A549 (cell line): ENCODE measurements around the gene PRR15L. TPM values are rescaled to one million over a fixed set of nuclear protein-coding genes. Genes with fewer than 3 reads are reported as not detected.

Experiments used
- ATAC-seq, 2 experiments: fragments of 200-7000 bp in 1 of 2; fragments of >200 bp in 1 of 2; cut with Nextera tagmentation in 1 of 2; cut with Tn5 transposase in 1 of 2; 3 replicates each; pipeline versions ENCODE4 v1.8.0 to v1.9.1; 2018 to 2020; ENCODE audit warnings: mild to moderate bottlenecking in 1 of 2, moderate library complexity in 1 of 2
- CTCF ChIA-PET: fragments of 300-600 bp; sonication (Branson Sonifier 250); formaldehyde crosslinking; extraction: SDS; loops from one replicate; lab custom pipeline; 2021; ENCODE audit warnings: antibody characterized with exemption, inconsistent platforms; lab: Yijun Ruan, JAX
- POLR2A ChIA-PET: fragments of 350-600 bp; formaldehyde crosslinking; extraction: SDS; loops from one replicate; lab custom pipeline; 2021; ENCODE audit warnings: antibody characterized with exemption, inconsistent platforms; lab: Yijun Ruan, JAX
- DNase-seq, 2 experiments: peaks; one replicate each; pipeline versions ENCODE4 v3.0.0 to v3.0.0-alpha.2; 2011 to 2016; ENCODE audit warnings: low read depth in 1 of 2, low spot score in 1 of 2
- FAIRE-seq: peaks from 2 replicates; lab custom pipeline; 2011; peaks lifted over from hg19 to GRCh38; lab: Jason Lieb, UNC
- H3K27ac ChIP-seq, 2 experiments: fragments of >200 bp; sonication (Bioruptor Twin); formaldehyde crosslinking; 3 replicates each; pipeline ENCODE4 v1.5.1; 2016 to 2017
- H3K4me1 ChIP-seq: fragments of >200 bp; sonication (Bioruptor Twin); formaldehyde crosslinking; 3 replicates; pipeline ENCODE4 v1.6.1; 2016
- H3K4me2 ChIP-seq: fragments of >200 bp; sonication (Bioruptor Twin); formaldehyde crosslinking; 3 replicates; pipeline ENCODE4 v1.6.1; 2016
- H3K4me3 ChIP-seq: fragments of >200 bp; sonication (Bioruptor Twin); formaldehyde crosslinking; 3 replicates; pipeline ENCODE4 v1.5.1; 2016
- H3K9me3 ChIP-seq: fragments of >200 bp; sonication (Bioruptor Twin); formaldehyde crosslinking; 3 replicates; pipeline ENCODE4 v1.6.1; 2016
- CBX2 ChIP-seq: fragments of 200-600 bp; sonication (generic); IDR thresholded peaks from 2 replicates; pipeline ENCODE4 v1.6.1; 2016; ENCODE audit warnings: low read depth, mild to moderate bottlenecking, borderline replicate concordance
- CHD2 ChIP-seq: fragments of 150-350 bp; IDR thresholded peaks from 2 replicates; pipeline ENCODE4 v1.6.1; 2014; ENCODE audit warnings: low read length; ENCODE audit not compliant: partially characterized antibody
- EHF ChIP-seq: fragments of 250-450 bp; sonication (Bioruptor Pico); IDR thresholded peaks from 2 replicates; pipeline ENCODE4 v1.5.0; 2020; ENCODE audit warnings: mild to moderate bottlenecking
- ELK1 ChIP-seq: fragments of 150-350 bp; IDR thresholded peaks from 2 replicates; pipeline ENCODE4 v1.6.1; 2014; ENCODE audit warnings: low read depth, mild to moderate bottlenecking, low read length
- ESRRA ChIP-seq: fragments of 150-350 bp; IDR thresholded peaks from 2 replicates; pipeline ENCODE4 v1.6.1; 2014; ENCODE audit warnings: mild to moderate bottlenecking, low read length, borderline replicate concordance
- FOXS1 ChIP-seq: fragments of 250-450 bp; sonication (Bioruptor Pico); IDR thresholded peaks from 2 replicates; pipeline ENCODE4 v1.5.0; 2020; ENCODE audit warnings: mild to moderate bottlenecking, moderate library complexity
- GATA3 ChIP-seq: IDR thresholded peaks from 2 replicates; pipeline ENCODE4 v1.6.1; 2012; ENCODE audit warnings: borderline replicate concordance
- HMGXB4 ChIP-seq: fragments of 250-450 bp; sonication (Bioruptor Pico); IDR thresholded peaks from 2 replicates; pipeline ENCODE4 v1.5.0; 2021; ENCODE audit warnings: mild to moderate bottlenecking, moderate library complexity, borderline replicate concordance
- JUNB ChIP-seq: fragments of >200 bp; sonication (Bioruptor Twin); formaldehyde crosslinking; IDR thresholded peaks from 2 replicates; pipeline ENCODE4 v1.6.1; 2016
- MAZ ChIP-seq: fragments of 150-350 bp; IDR thresholded peaks from 2 replicates; pipeline ENCODE4 v1.6.1; 2014; ENCODE audit warnings: antibody characterized with exemption, low read depth, low read length, borderline replicate concordance
- MYC ChIP-seq: IDR thresholded peaks from 2 replicates; pipeline ENCODE4 v1.6.1; 2012; ENCODE audit warnings: mild to moderate bottlenecking, inconsistent platforms, low read length, improper control_type of control experiment, borderline replicate concordance
- PBX3 ChIP-seq: IDR thresholded peaks from 2 replicates; pipeline ENCODE4 v1.6.1; 2012
- PHF8 ChIP-seq: fragments of 200-600 bp; sonication (generic); IDR thresholded peaks from 2 replicates; pipeline ENCODE4 v1.6.1; 2016; ENCODE audit warnings: low read depth, mild to moderate bottlenecking, antibody characterized with exemption, moderate library complexity, borderline replicate concordance
- POLR2A ChIP-seq: IDR thresholded peaks from 2 replicates; pipeline ENCODE4 v1.6.1; 2012; ENCODE audit warnings: mild to moderate bottlenecking, low read length
- RAD21 ChIP-seq, 2 experiments: fragments of >200 bp in 1 of 2; sonication (Bioruptor Twin) in 1 of 2; formaldehyde crosslinking in 1 of 2; IDR thresholded peaks in 1 of 2; conservative IDR thresholded peaks in 1 of 2; 2 replicates in 1 of 2; 3 replicates in 1 of 2; pipeline ENCODE4 v1.6.1; 2012 to 2018; ENCODE audit warnings: inconsistent platforms in 1 of 2
- TP53 ChIP-seq: fragments of 250-450 bp; sonication (Bioruptor Pico); IDR thresholded peaks from 2 replicates; pipeline ENCODE4 v1.5.0; 2021; ENCODE audit warnings: mild to moderate bottlenecking, moderate library complexity
- WGBS: methylation state at CpG from one replicate; pipeline ENCODE4 v1.1.6; 2017; ENCODE audit errors: missing lambda C conversion rate; 5-methylcytosine and 5-hydroxymethylcytosine counted together
- polyA plus RNA-seq, 4 experiments: library from polyadenylated mRNA; depleted of rRNA in 3 of 4; stranded (reverse); fragments of >200 nt; fragmentation: RNase III in 1 of 4; extraction: RNeasy Plus Mini Kit Qiagen cat#74134 plus additional on column Dnase treatment in 1 of 4; gene quantifications; 2 replicates in 3 of 4; 3 replicates in 1 of 4; pipeline ENCODE4 v1.2.3, GENCODE V29; 2011 to 2017

The PRR15L gene
- polyA plus RNA-seq, 2 of the 4 experiments (the other 2 are of a cell fraction) = 1.6 to 2.2 TPM

- TF ChIP-seq CBX2 (no peak), EHF (CRISPR knock-in tag) (no peak), POLR2A (no peak)
- TF ChIP-seq, all 56 proteins: peak for 0
These were observed 39.9 kb upstream of the PRR15L start (continued) for GRCh38 chr17:47997586-47997985.

- DNase-seq (no peak), ATAC-seq (no peak), FAIRE-seq (no peak)
- Histone ChIP-seq H3K9me3 (no peaks in the 10 kb centered on the region), H3K4me2 (no peak overlapping the region), H3K27ac (no peak overlapping the region), H3K4me1 (no peaks in the 10 kb centered on the region), H3K4me3 (no peak overlapping the region)
- TF ChIP-seq ESRRA = no peak
- no peak for TF ChIP-seq PBX3
- TF ChIP-seq ELK1 = no peak
- no peak for TF ChIP-seq TP53
- POLR2A ChIA-PET = interaction anchor here (0.6 kb wide), 1 partner anchor 26 kb away, joined by 3 read pairs; no protein-coding TSS in a partner anchor
- CTCF ChIA-PET = interaction anchor here (0.7 to 15.9 kb wide), 12 partner anchors 10 to 265 kb away, joined by 3 to 174 read pairs (median 4); partner anchors contain the start of gene CDK5RAP3
- 60% methylated on average over 9 of the region's 9 CpGs for WGBS
These were observed 38.5 kb upstream of the PRR15L start for GRCh38 chr17:47996201-47996600.

GRCh38 chr17:47995241-47995935 lies 37.7 kb upstream of the PRR15L start:
- ATAC-seq = no peak
- WGBS = 82% methylated on average over 9 of the region's 13 CpGs
- POLR2A ChIA-PET = interaction anchor here (0.6 kb wide), 1 partner anchor 25 kb away, joined by 3 read pairs; no protein-coding TSS in a partner anchor

More at GRCh38 chr17:47995241-47995935, 37.7 kb upstream of the PRR15L start:
- H3K4me3 ChIP-seq = no peak overlapping the region
- TF ChIP-seq PHF8 = no peak
- no peak for TF ChIP-seq RAD21 (conservative IDR thresholded peaks at IDR 0.05 in 1 of 2, IDR thresholded peaks at IDR 0.05 in 1 of 2)
- TF ChIP-seq JUNB = no peak
- no peak for TF ChIP-seq MYC
- no peak for TF ChIP-seq PBX3
- no peak for TF ChIP-seq CHD2
- no peak for TF ChIP-seq FOXS1
- no peak for TF ChIP-seq GATA3
- TF ChIP-seq MAZ = no peak
- no peak for TF ChIP-seq HMGXB4 (CRISPR knock-in tag)
- TF ChIP-seq, all 56 proteins: peak for 0
- no peak for FAIRE-seq
- CTCF ChIA-PET = interaction anchor here (0.6 to 15.9 kb wide), 12 partner anchors 8 to 266 kb away, joined by 3 to 174 read pairs (median 5); partner anchors contain the start of gene CDK5RAP3
- Histone ChIP-seq H3K27ac (no peak overlapping the region), H3K4me1 (no peaks in the 10 kb centered on the region), H3K4me2 (no peak overlapping the region), H3K9me3 (no peaks in the 10 kb centered on the region)
- DNase-seq = no peak
